Immature natural killer cell (primary cell): ENCODE measurements around the gene GLYATL2. TPM values are rescaled to one million over a fixed set of nuclear protein-coding genes. Genes with fewer than 3 reads are reported as not detected.

Experiments used
- polyA plus RNA-seq, 3 donors: library from polyadenylated mRNA; unstranded; fragments of 300-500 nt; fragmentation: Illumina TruSeq; gene quantifications; one replicate each; pipeline ENCODE4 v1.2.3, GENCODE V29; 2021

The GLYATL2 gene
- polyA plus RNA-seq, 3 donors from 2014 or later: not detected

Other genes with a start within 250 kb of the GLYATL2 start
- under 1 TPM in 1 of 3 donors, not detected in 2; 0.46 TPM for gene CNTF, start 222.0 kb downstream of the GLYATL2 start, polyA plus RNA-seq
- gene GLYAT, start 112.8 kb downstream of the GLYATL2 start, polyA plus RNA-seq: not detected
- not detected for gene GLYATL1, start 94.8 kb upstream of the GLYATL2 start, polyA plus RNA-seq
- gene GLYATL1B, start 241.6 kb upstream of the GLYATL2 start, polyA plus RNA-seq: not detected